ENCODE data around the gene CLEC4C. TPM values are rescaled to one million over a fixed set of nuclear protein-coding genes. Genes with fewer than 3 reads are reported as not detected.

CLEC4C gene
- not detected in 2 replicates for total RNA-seq

GRCh38 chr12:7747246-7747645 is at the start of gene CLEC4C:
TSS of gene CLEC4C (minus strand) at chr12:7747375. CDS start at chr12:7747348, 27 bp downstream.

GRCh38 chr12:7788884-7789528 is 41.8 kb upstream of the CLEC4C start, which contains the start of gene NANOG:
TSS of gene NANOG (plus strand) at chr12:7789402. CDS start at chr12:7789615, 213 bp downstream.

GRCh38 chr12:7711133-7711532 is 36.0 kb downstream of the CLEC4C start, which contains the start of gene DPPA3:
TSS of gene DPPA3 (plus strand) at chr12:7711433. CDS start at chr12:7711571, 138 bp downstream.

GRCh38 chr12:7695566-7696197 is 51.5 kb downstream of the CLEC4C start, which contains the start of gene GDF3:
TSS of gene GDF3 (minus strand) at chr12:7695775. CDS start at chr12:7695728, 47 bp downstream.

Other genes with a start within 250 kb of the CLEC4C start
- not detected in 2 replicates for gene CD163, start 243.6 kb downstream of the CLEC4C start, total RNA-seq
- gene APOBEC1, start 81.5 kb downstream of the CLEC4C start, total RNA-seq: not detected in 2 replicates
- gene GDF3, start 51.6 kb downstream of the CLEC4C start, total RNA-seq: not detected in 2 replicates
- gene DPPA3, start 35.9 kb downstream of the CLEC4C start, total RNA-seq: not detected in 2 replicates
- gene NANOGNB, start 17.8 kb upstream of the CLEC4C start, total RNA-seq: not detected in 2 replicates
- under 0.01 TPM in 1 of 2 replicates, not detected in the other for gene NANOG, start 42.0 kb upstream of the CLEC4C start, total RNA-seq
- gene SLC2A14, start 125.5 kb upstream of the CLEC4C start, total RNA-seq: under 0.01 TPM in 1 of 2 replicates, not detected in the other
- gene SLC2A3, start 188.8 kb upstream of the CLEC4C start, total RNA-seq: 30.1 and 47.4 TPM in 2 replicates